ENCODE data around the gene CELF1.

DNA sequence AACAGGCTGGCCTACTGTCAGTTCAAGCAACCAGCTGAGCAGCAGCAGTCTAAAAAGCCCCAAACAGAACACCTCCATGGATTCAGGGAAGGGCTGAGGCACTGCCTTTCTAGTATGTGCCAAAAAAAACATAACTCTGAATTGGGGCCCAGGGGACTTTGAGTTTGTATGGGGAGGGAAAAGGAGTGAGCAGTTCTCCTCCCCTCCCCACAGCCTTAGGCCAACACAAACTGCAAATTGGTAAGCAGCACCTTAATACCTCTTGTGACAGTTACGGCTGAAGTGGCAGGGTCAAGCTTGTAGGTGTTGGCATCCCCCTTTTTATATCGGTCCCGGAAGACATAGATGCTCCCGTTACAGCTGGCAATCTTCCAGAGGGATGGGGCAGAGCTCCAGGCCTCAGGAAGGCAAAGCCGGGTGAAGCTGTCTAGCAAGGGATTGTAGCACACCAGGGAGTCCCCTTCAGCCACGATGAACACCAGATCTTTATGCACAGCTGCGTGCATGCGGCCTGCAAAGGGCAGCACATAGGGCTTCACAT is 19.9 kb upstream of the CELF1 start:
- TF ChIP-seq, protein P1, sequence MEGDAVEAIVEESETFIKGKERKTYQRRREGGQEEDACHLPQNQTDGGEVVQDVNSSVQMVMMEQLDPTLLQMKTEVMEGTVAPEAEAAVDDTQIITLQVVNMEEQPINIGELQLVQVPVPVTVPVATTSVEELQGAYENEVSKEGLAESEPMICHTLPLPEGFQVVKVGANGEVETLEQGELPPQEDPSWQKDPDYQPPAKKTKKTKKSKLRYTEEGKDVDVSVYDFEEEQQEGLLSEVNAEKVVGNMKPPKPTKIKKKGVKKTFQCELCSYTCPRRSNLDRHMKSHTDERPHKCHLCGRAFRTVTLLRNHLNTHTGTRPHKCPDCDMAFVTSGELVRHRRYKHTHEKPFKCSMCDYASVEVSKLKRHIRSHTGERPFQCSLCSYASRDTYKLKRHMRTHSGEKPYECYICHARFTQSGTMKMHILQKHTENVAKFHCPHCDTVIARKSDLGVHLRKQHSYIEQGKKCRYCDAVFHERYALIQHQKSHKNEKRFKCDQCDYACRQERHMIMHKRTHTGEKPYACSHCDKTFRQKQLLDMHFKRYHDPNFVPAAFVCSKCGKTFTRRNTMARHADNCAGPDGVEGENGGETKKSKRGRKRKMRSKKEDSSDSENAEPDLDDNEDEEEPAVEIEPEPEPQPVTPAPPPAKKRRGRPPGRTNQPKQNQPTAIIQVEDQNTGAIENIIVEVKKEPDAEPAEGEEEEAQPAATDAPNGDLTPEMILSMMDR (IDR thresholded peaks at IDR 0.05), result no peak
- no peak for TF ChIP-seq EP300 (IDR thresholded peaks at IDR 0.05)
- TF ChIP-seq POLR2A (IDR thresholded peaks at IDR 0.05; ENCODE audit: low read depth), result no peak
- no peak for TF ChIP-seq POLR2AphosphoS5 (IDR thresholded peaks at IDR 0.05)

Measured in esophagus muscularis mucosa (tissue), 4 donors.